SK-N-SH (cell line): ENCODE results near the gene POLR1H. TPM values are rescaled to one million over a fixed set of nuclear protein-coding genes. Genes with fewer than 3 reads are reported as not detected.

Experiments used
- CTCF ChIA-PET: fragments of 300-600, 350-600 bp; formaldehyde crosslinking; extraction: SDS; loops from one replicate; lab custom pipeline; 2021; lab: Yijun Ruan, JAX
- POLR2A ChIA-PET: fragments of 350-600 bp; sonication (Branson Sonifier 250); formaldehyde crosslinking; extraction: SDS; loops from one replicate; lab custom pipeline; 2020; ENCODE audit warnings: antibody characterized with exemption, inconsistent platforms; lab: Yijun Ruan, JAX
- DNase-seq: peaks from one replicate; pipeline ENCODE4 v3.0.0; 2012
- H2AFZ ChIP-seq: fragments of 200-600 bp; sonication (generic); 2 replicates; pipeline ENCODE4 v1.8.1; 2016; ENCODE audit warnings: antibody characterized with exemption, mild to moderate bottlenecking, low read depth
- H3F3A ChIP-seq: fragments of 200-600 bp; sonication (generic); replicated peaks from 2 replicates; pipeline ENCODE3; 2016; ENCODE audit warnings: antibody characterized with exemption, mild to moderate bottlenecking; ENCODE audit not compliant: insufficient read depth
- H3K27ac ChIP-seq, 2 experiments: fragments of 200-500 bp in 1 of 2; fragments of 200-600 bp in 1 of 2; sonication (Bioruptor generic) in 1 of 2; sonication (generic), shearing (Covaris generic) in 1 of 2; 2 replicates each; pipeline versions ENCODE4 v1.5.1 to v1.6.1; 2014 to 2016; ENCODE audit warnings: low read depth in 2 of 2, inconsistent platforms in 1 of 2, low read length in 1 of 2, mild to moderate bottlenecking in 1 of 2, mixed read lengths in 1 of 2
- H3K27me3 ChIP-seq: fragments of 200-600 bp; sonication (generic), shearing (Covaris generic); 2 replicates; pipeline ENCODE4 v1.6.1; 2016; ENCODE audit warnings: mixed run types; ENCODE audit not compliant: insufficient read depth
- H3K36me3 ChIP-seq, 2 experiments: fragments of 200-500 bp in 1 of 2; fragments of 200-600 bp in 1 of 2; sonication (Bioruptor generic) in 1 of 2; sonication (generic) in 1 of 2; replicated peaks in 1 of 2; 2 replicates each; pipeline versions ENCODE3 to v1.5.1; 2014 to 2016; ENCODE audit warnings: low read length in 1 of 2, mild to moderate bottlenecking in 1 of 2; ENCODE audit not compliant: insufficient read depth in 2 of 2, control insufficient read depth in 1 of 2
- H3K4me1 ChIP-seq, 2 experiments: fragments of 200-500 bp in 1 of 2; fragments of 200-600 bp in 1 of 2; sonication (Bioruptor generic) in 1 of 2; sonication (generic), shearing (Covaris generic) in 1 of 2; 2 replicates each; pipeline versions ENCODE4 v1.5.1 to v1.6.1; 2014 to 2016; ENCODE audit warnings: low read depth in 1 of 2, low read length in 1 of 2, mixed run types in 1 of 2; ENCODE audit not compliant: insufficient read depth in 2 of 2, control insufficient read depth in 1 of 2
- H3K4me2 ChIP-seq: fragments of 200-600 bp; sonication (generic), shearing (Covaris generic); 2 replicates; pipeline ENCODE4 v1.6.1; 2017; ENCODE audit warnings: mixed run types
- H3K4me3 ChIP-seq, 2 experiments: fragments of 200-500 bp in 1 of 2; fragments of 200-600 bp in 1 of 2; sonication (Bioruptor generic) in 1 of 2; sonication (generic), shearing (Covaris generic) in 1 of 2; 2 replicates each; pipeline versions ENCODE4 v1.5.1 to v1.8.1; 2014 to 2016; ENCODE audit warnings: low read depth in 2 of 2, inconsistent platforms in 1 of 2, low read length in 1 of 2, mild to moderate bottlenecking in 1 of 2, mixed read lengths in 1 of 2, moderate library complexity in 1 of 2
- H3K79me2 ChIP-seq: fragments of 200-600 bp; sonication (generic); 2 replicates; pipeline ENCODE4 v1.8.1; 2017; ENCODE audit warnings: mild to moderate bottlenecking; ENCODE audit not compliant: insufficient read depth
- H3K9ac ChIP-seq: fragments of 200-600 bp; sonication (generic); 2 replicates; pipeline ENCODE4 v1.6.1; 2017; ENCODE audit warnings: mixed run types
- H3K9me2 ChIP-seq: fragments of 200-600 bp; sonication (generic); 2 replicates; pipeline ENCODE4 v1.6.1; 2017; ENCODE audit warnings: mixed run types
- H3K9me3 ChIP-seq: fragments of 200-600 bp; sonication (generic); 2 replicates; pipeline ENCODE4 v1.6.1; 2017; ENCODE audit warnings: mixed run types, mild to moderate bottlenecking, moderate library complexity
- H4K20me1 ChIP-seq: fragments of 200-600 bp; sonication (generic); 2 replicates; pipeline ENCODE4 v1.6.1; 2017; ENCODE audit warnings: mild to moderate bottlenecking, mixed run types; ENCODE audit not compliant: insufficient read depth
- CTCF ChIP-seq: fragments of 200-600 bp; sonication (generic); IDR thresholded peaks from 2 replicates; pipeline ENCODE4 v1.6.1; 2017; ENCODE audit warnings: antibody characterized with exemption, mild to moderate bottlenecking, moderate library complexity
- ELF1 ChIP-seq: IDR thresholded peaks from 2 replicates; pipeline ENCODE4 v1.4.0; 2012
- FOXM1 ChIP-seq: IDR thresholded peaks from 2 replicates; pipeline ENCODE4 v1.4.0; 2012; ENCODE audit warnings: low read depth, mild to moderate bottlenecking
- JUND ChIP-seq: IDR thresholded peaks from 2 replicates; pipeline ENCODE4 v1.4.0; 2012
- PBX3 ChIP-seq: IDR thresholded peaks from 2 replicates; pipeline ENCODE4; 2012
- REST ChIP-seq: IDR thresholded peaks from 2 replicates; pipeline ENCODE4 v1.6.1; 2012; ENCODE audit warnings: mild to moderate bottlenecking, low read depth, low read length, moderate library complexity
- WGBS: methylation state at CpG from one replicate; pipeline ENCODE4 v1.1.6; 2017; ENCODE audit warnings: low lambda C conversion rate; 5-methylcytosine and 5-hydroxymethylcytosine counted together
- polyA plus RNA-seq, 3 experiments: library from polyadenylated mRNA; depleted of rRNA; stranded (reverse); fragments of >200 nt; gene quantifications; 2 replicates each; pipeline ENCODE4 v1.2.3, GENCODE V29; 2012

The POLR1H gene
- polyA plus RNA-seq, 1 of the 3 experiments (the other 2 are of a cell fraction) = 40.6 TPM

- TF ChIP-seq JUND (no peak), FOXM1 (no peak)
Observed at GRCh38 chr6:30097902-30098768, 37.1 kb downstream of the POLR1H start (continued).

GRCh38 chr6:30100154-30100553 is 39.1 kb downstream of the POLR1H start:
- Histone ChIP-seq H3K4me2 (peak overlapping the region; percentile 60), H3K27me3 (peaks cover 78% of the 10 kb centered on the region)
- POLR2A ChIA-PET = no interaction called here

More at GRCh38 chr6:30100154-30100553, 39.1 kb downstream of the POLR1H start:
- Histone ChIP-seq H3K9ac (no peak overlapping the region), H2AFZ (no peak overlapping the region), H4K20me1 (no peaks in the 10 kb centered on the region), H3K27ac (no peak overlapping the region), H3K4me3 (no peak overlapping the region), H3K36me3 (no peaks in the 10 kb centered on the region), H3K9me2 (no peaks in the 10 kb centered on the region), H3K4me1 (peaks cover 5 to 11% of the 10 kb centered on the region in 2 experiments; a peak in 2 of 4 replicates), H3K9me3 (no peaks in the 10 kb centered on the region), H3F3A (peaks cover 6% of the 10 kb centered on the region), H3K79me2 (no peaks in the 10 kb centered on the region)
- CTCF ChIA-PET = interaction anchor here (1.3 kb wide), 1 partner anchor 31 kb away, joined by 5 read pairs; no protein-coding TSS in a partner anchor
- no peak for TF ChIP-seq ELF1
- no peak for TF ChIP-seq REST
- TF ChIP-seq PBX3 = no peak
- TF ChIP-seq CTCF = no peak
- TF ChIP-seq JUND = no peak
- DNase-seq = no peak
- 19% methylated on average over 8 of the region's 8 CpGs for WGBS
